Osteoblast (primary cell): ENCODE results near the gene ANKS1B. TPM values are rescaled to one million over a fixed set of nuclear protein-coding genes. Genes with fewer than 3 reads are reported as not detected.

Source experiments
- DNase-seq: peaks from one replicate; pipeline ENCODE4 v3.0.0; 2011; ENCODE audit warnings: low spot score, mixed read lengths; ENCODE audit not compliant: insufficient read length; ENCODE audit errors: missing footprints
- H2AFZ ChIP-seq: 2 replicates; pipeline ENCODE4 v1.6.0; 2011; ENCODE audit warnings: mild to moderate bottlenecking, low read length
- H3K27ac ChIP-seq: 2 replicates; pipeline ENCODE4 v1.5.1; 2011; ENCODE audit warnings: mild to moderate bottlenecking, low read depth, low read length, moderate library complexity
- H3K27me3 ChIP-seq: 2 replicates; pipeline ENCODE4 v1.6.0; 2012; ENCODE audit warnings: mild to moderate bottlenecking, control low read depth, inconsistent platforms, low read length, moderate library complexity; ENCODE audit not compliant: insufficient read depth
- H3K36me3 ChIP-seq: 2 replicates; pipeline ENCODE4 v1.5.1; 2011; ENCODE audit warnings: mild to moderate bottlenecking, low read length, control low read depth, moderate library complexity; ENCODE audit not compliant: insufficient read depth
- H3K4me1 ChIP-seq: 2 replicates; pipeline ENCODE4 v1.5.1; 2011; ENCODE audit warnings: mild to moderate bottlenecking, low read length, control low read depth, moderate library complexity; ENCODE audit not compliant: insufficient read depth
- H3K4me2 ChIP-seq: 2 replicates; pipeline ENCODE4 v1.6.0; 2011; ENCODE audit warnings: mild to moderate bottlenecking, low read length; ENCODE audit not compliant: insufficient read depth
- H3K4me3 ChIP-seq: fragments of 200-600 bp; sonication (generic); 3 replicates; pipeline ENCODE4 v1.5.1; 2012; ENCODE audit warnings: mild to moderate bottlenecking, low read length, inconsistent platforms; ENCODE audit not compliant: insufficient read depth
- H3K79me2 ChIP-seq: 2 replicates; pipeline ENCODE4 v1.6.0; 2012; ENCODE audit warnings: mild to moderate bottlenecking, low read length, control low read depth, inconsistent platforms; ENCODE audit not compliant: insufficient read depth
- H3K9me3 ChIP-seq: 2 replicates; pipeline ENCODE4 v1.5.1; 2011; ENCODE audit warnings: low read depth, low read length, control low read depth
- H4K20me1 ChIP-seq: 2 replicates; pipeline ENCODE4 v1.6.0; 2012; ENCODE audit warnings: mild to moderate bottlenecking, low read length, control low read depth; ENCODE audit not compliant: insufficient read depth
- CTCF ChIP-seq: IDR thresholded peaks from 2 replicates; pipeline ENCODE4 v1.5.1; 2011; ENCODE audit warnings: mild to moderate bottlenecking, low read depth, low read length, moderate library complexity; ENCODE audit errors: extremely low read depth
- total RNA-seq: library from RNA; depleted of rRNA; stranded (reverse); fragments of >200 nt; gene quantifications from 2 replicates; pipeline ENCODE4 v1.2.3, GENCODE V29; 2012

ANKS1B gene
- total RNA-seq, 1 donor = 2.2 TPM

- Histone ChIP-seq H3K4me3 (no peak overlapping the region), H3K9me3 (no peaks in the 10 kb centered on the region), H2AFZ (no peak overlapping the region), H3K27me3 (no peaks in the 10 kb centered on the region), H3K4me2 (no peak overlapping the region), H3K4me1 (no peaks in the 10 kb centered on the region), H3K79me2 (no peaks in the 10 kb centered on the region), H4K20me1 (no peaks in the 10 kb centered on the region), H3K27ac (no peak overlapping the region), H3K36me3 (no peaks in the 10 kb centered on the region)
- no peak for DNase-seq
- no peak for TF ChIP-seq CTCF
These were observed 270.7 kb downstream of the ANKS1B start for GRCh38 chr12:99713946-99714520.

GRCh38 chr12:99712281-99712680 is 272.5 kb downstream of the ANKS1B start:
- Histone ChIP-seq H3K27me3 (no peaks in the 10 kb centered on the region), H3K27ac (no peak overlapping the region), H2AFZ (no peak overlapping the region), H3K36me3 (no peaks in the 10 kb centered on the region), H3K4me3 (no peak overlapping the region), H3K79me2 (no peaks in the 10 kb centered on the region), H3K4me1 (no peaks in the 10 kb centered on the region), H3K9me3 (no peaks in the 10 kb centered on the region), H3K4me2 (no peak overlapping the region), H4K20me1 (no peaks in the 10 kb centered on the region)
- no peak for DNase-seq
- no peak for TF ChIP-seq CTCF

- no peaks in the 10 kb centered on the region for H3K9me3 ChIP-seq
- no peaks in the 10 kb centered on the region for H3K36me3 ChIP-seq
- no peak overlapping the region for H2AFZ ChIP-seq
- H4K20me1 ChIP-seq = no peaks in the 10 kb centered on the region
- H3K4me1 ChIP-seq = no peaks in the 10 kb centered on the region
- DNase-seq = no peak
- H3K4me2 ChIP-seq = no peak overlapping the region
- H3K27me3 ChIP-seq = no peaks in the 10 kb centered on the region
- H3K4me3 ChIP-seq = no peak overlapping the region
- H3K79me2 ChIP-seq = no peaks in the 10 kb centered on the region
- no peak for TF ChIP-seq CTCF
- no peak overlapping the region for H3K27ac ChIP-seq
These were observed 273.5 kb downstream of the ANKS1B start for GRCh38 chr12:99711246-99711645.

- no peak overlapping the region for H2AFZ ChIP-seq
- TF ChIP-seq CTCF = no peak
These were observed 275.1 kb downstream of the ANKS1B start for GRCh38 chr12:99709619-99710018.

More at GRCh38 chr12:99709619-99710018, 275.1 kb downstream of the ANKS1B start:
- H3K36me3 ChIP-seq = no peaks in the 10 kb centered on the region
- no peaks in the 10 kb centered on the region for H3K4me1 ChIP-seq
- no peaks in the 10 kb centered on the region for H4K20me1 ChIP-seq
- H3K27me3 ChIP-seq = no peaks in the 10 kb centered on the region
- no peaks in the 10 kb centered on the region for H3K9me3 ChIP-seq
- H3K27ac ChIP-seq = no peak overlapping the region
- no peak for DNase-seq
- H3K79me2 ChIP-seq = no peaks in the 10 kb centered on the region
- no peak overlapping the region for H3K4me2 ChIP-seq
- H3K4me3 ChIP-seq = no peak overlapping the region
